Posterior vena cava (tissue), 2 donors: ENCODE results near the gene GATAD2A. TPM values are rescaled to one million over a fixed set of nuclear protein-coding genes. Genes with fewer than 3 reads are reported as not detected.

Experiments used
- DNase-seq: peaks from one replicate; pipeline ENCODE4 v3.0.0-alpha.2; 2020; ENCODE audit warnings: low spot score
- intact Hi-C, 2 donors: fragments of 100-400 bp; cut with DNase I; formaldehyde crosslinking; loops; one replicate each; pipeline versions ENCODE4 v1.14.1 to v1.14.2; 2022 to 2023
- total RNA-seq, 2 donors: library from RNA; stranded (reverse); fragmentation: NEBNext Ultra II Directional; extraction: Animal tissue kit (Norgen Biotek cat#: 25700); gene quantifications; one replicate each; pipeline ENCODE4 v1.2.1, GENCODE V29; 2021
- donor health status: DM: yes; HTN: yes; CAD: no.
- donor health status: DM: yes; HTN: yes; CAD: no.

Gene GATAD2A
- total RNA-seq, 2 donors from 2014 or later, result 54.3 to 70.9 TPM

DNA sequence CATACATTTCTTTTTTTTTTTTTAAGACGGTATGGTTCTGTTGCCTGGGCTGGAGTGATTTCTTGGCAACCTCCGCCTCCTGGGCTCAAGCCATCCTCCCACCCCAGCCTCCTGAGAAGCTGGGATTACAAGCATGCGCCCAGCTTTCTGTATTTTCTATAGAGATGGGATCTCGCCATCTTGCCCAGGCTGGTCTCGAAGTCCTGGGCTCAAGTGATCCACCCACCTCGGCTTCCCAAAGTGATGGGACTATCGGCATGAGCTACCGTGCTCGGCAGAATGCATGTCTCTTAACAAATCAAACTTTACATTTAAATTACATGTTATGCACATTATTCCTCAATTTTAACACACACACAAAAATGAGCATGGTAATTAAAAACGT is 111.8 kb downstream of the GATAD2A start:
- DNase-seq, result no peak
- intact Hi-C loops, result no loop called here

DNA sequence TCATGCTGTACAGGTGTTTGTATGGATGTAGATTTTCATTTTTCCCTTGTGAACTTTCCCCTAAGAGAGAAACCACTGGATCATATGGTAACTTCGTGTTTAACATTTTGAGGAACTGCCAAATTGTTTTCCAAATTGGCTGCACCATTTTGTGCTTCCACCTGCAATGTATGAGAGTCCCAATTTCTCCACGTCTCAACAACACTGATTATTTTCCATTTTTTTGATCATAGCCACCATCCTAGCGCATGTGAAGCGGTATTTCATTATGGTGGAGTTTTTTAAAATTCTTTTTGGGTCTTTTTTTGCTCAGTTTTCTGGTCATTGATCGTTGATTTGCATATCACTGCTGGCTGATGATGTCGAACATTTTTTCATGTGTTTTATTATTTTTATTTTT is 115.5 kb downstream of the GATAD2A start:
- no peak for DNase-seq
- intact Hi-C loops, result no loop called here

DNA sequence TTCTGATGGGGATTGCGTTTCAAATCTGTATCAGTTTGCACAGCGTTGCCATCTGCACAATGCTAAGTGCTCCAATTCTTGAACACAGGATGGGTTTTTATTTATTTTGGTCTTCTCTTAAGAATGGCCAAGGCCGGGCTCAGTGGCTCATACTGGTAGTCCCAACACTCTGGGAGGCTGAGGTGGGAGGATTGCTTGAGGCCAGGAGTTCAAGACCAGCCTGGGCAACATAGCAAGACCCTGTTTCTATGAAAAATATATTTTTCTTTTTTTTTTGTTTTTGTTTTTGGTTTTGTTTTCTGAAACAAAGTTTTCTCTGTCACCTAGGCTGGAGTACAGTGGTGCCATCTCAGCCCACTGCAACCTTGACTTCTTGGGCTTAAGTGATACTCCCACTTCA is 117.7 kb downstream of the GATAD2A start:
- intact Hi-C loops, result no loop called here
- DNase-seq, result no peak

DNA sequence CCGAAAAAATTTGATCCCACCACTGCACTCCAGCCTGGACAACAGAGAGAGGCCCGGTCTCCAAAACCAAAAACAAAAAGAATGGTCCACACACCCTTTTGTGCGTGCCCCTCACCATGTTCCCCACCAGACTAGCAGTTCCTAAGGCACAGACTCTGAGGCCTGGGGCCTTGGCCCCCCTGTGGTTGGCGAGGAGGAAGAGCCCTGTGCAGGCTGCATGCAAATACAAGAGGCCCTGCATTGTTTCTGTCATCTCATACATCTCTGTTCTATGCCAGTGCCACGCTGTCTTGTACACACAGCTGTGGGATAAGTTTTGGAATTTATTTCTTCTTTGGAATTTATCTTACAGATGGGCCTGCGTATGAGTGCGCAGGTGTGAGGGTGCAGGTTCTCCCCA is 118.6 kb downstream of the GATAD2A start:
- DNase-seq, result no peak
- intact Hi-C loops, result no loop called here

DNA sequence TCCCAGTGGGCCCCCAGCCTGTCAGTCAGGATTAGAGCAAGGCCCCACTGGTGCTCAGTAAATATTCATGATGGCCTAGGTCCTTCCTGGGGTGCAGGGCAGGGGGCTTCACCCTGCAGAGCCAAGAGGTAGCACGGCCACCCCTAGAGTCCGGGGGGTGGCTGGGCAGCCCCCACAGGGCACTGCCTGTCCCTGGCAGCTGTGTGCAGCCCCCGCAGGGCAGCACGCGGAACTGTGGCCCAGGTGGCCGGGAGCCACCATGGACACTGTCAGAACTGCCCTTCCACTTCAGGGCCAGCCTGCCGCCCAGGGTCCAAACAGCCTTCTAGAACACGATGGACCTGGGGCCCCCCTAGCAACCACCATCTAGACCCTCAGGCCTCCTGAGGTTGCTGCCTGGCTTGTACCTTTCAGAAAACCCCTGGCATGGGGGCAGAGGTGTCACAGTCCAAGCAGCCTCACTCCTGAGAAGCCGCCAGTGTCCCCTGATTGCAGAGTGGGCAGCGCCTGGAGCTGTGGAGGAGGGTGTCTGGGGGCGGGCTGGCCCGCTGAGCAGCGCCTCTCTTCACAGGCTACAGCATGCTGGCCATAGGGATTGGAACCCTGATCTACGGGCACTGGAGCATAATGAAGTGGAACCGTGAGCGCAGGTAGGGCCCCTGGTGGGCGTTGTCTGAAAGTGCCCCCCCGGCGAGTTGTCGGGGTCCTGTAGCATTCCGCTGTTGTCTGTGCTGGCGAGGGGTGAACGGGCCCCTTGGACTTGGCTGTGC is 120.3 kb downstream of the GATAD2A start:
- intact Hi-C loops, result no loop called here
- no peak for DNase-seq

DNA sequence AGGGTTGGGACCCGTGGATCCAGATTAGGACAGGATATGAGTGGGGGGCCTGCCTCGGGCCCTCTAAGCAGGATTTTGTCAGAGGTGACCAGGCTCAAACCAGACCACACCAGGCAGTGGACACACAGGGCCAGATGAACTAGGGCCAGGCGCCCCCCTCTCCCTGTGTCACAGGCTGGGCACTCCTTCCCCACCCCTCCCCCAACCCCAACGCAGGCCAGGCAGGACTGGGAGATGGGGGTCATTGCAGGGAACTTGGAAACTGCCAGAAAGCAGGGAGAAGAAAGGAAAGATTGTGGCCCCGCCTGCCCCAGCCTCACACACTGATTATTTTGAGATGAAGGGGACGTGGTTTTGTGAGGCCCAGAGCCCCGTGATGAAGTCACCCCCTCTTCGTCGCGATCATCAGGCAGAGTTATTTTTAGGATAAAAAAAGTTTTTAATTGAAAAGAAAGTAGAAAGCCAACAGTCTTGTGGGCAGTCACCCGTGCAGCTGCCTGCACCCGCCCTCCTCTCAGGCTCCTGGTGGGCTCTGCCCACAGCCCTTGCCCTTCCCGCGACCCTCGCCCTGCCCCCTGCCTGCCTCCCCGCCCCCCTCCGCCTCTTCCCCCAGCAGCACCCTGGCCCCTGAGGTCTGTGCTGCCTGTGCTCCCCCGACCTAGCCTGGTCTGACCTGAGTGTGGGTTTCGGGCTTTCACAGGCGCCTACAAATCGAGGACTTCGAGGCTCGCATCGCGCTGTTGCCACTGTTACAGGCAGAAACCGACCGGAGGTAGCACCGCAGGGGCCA is 121.3 kb downstream of the GATAD2A start:
- intact Hi-C loops, result no loop called here
- DNase-seq, result no peak

DNA sequence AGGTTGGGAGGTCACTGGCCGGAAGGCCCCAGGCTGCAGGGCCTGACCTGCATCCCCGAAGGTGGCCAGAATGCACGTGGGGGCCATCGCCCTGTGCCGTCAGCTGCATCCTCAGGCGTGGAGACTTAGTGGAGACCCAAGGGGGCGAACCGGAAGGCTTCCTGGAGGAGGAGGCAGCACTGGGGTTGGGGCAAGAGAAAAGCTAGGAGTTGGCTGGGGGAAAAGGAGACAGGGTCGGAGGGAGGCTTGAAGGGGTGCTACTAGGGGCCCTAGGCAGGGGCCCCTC is 121.8 kb downstream of the GATAD2A start:
- intact Hi-C loops, result no loop called here
- DNase-seq, result no peak

DNA sequence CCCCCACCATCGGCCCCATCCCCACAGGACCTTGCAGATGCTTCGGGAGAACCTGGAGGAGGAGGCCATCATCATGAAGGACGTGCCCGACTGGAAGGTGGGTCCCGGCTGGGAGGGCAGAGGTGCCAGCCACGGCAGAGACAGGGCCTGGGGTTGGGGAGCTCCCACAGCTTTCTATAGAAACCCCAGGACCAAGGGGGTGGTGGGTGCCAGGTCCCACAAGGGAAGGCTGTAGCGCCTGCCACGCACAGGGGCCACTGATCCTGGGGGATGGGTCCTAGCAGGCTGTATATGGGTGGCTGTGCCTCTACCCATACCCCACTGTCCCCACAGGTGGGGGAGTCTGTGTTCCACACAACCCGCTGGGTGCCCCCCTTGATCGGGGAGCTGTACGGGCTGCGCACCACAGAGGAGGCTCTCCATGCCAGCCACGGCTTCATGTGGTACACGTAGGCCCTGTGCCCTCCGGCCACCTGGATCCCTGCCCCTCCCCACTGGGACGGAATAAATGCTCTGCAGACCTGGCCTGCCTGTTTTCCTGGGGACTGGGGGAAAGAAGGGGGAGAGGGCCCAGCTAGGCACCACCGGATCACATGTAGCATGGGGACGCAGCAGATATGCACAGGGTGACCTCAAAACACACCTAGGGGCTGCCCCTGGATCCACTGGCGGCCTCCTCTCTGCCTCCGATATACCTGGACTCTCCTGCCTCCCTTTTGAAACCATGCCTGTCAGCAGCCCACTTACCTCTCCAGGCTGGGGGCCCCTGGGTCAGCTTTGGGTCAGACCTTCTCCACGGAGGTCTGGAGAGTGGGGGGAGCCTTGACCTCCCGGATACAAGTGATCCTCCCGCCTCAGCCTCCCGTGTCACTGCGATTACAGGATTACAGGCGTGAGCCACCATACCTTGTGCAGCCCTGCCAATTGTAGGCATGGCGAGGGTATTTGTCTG is 122.5 kb downstream of the GATAD2A start:
- peak; percentile 71 for DNase-seq
- intact Hi-C loops, result no loop called here

DNA sequence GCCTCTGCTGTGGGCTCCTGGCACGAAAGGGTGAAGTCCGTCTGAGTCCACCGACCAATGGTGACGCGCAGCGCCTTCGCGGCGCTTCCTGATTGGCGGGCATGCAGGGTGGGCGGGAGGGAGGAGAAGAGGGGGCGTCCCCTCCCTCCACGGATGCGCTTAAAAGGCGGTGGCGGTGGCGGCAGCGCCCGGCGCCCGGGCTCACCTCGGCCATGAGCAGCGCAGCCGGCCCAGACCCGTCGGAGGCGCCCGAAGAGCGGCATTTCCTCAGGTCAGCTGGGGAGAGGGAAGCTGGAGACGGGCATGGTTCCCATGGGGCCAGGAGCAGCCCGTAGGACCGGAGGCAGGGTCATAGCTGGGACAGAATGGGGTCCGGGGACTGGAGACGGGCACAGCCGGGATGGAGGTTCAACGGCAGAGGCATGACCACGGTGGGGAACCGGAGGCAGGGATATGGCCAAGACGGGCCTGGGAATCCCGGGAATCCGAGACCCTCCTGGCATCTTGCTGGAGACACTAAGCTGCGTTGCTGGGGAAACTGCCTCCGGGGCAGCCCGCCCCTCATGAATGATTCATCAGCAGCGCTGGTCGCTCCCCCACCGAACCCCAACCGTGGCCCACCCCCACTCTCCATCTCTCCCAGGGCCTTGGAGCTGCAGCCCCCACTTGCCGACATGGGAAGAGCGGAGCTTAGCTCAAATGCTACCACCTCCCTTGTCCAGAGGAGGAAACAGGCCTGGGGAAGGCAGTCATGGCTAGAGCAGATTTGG is 123.4 kb downstream of the GATAD2A start, which contains the start of gene YJEFN3:
Gene YJEFN3 (plus strand): TSS at position 191 of the 770 bp plus-strand sequence. CDS start 22 bp downstream, at position 213.
- DNase-seq, result peak; percentile 79
- intact Hi-C loops, result no loop called here

DNA sequence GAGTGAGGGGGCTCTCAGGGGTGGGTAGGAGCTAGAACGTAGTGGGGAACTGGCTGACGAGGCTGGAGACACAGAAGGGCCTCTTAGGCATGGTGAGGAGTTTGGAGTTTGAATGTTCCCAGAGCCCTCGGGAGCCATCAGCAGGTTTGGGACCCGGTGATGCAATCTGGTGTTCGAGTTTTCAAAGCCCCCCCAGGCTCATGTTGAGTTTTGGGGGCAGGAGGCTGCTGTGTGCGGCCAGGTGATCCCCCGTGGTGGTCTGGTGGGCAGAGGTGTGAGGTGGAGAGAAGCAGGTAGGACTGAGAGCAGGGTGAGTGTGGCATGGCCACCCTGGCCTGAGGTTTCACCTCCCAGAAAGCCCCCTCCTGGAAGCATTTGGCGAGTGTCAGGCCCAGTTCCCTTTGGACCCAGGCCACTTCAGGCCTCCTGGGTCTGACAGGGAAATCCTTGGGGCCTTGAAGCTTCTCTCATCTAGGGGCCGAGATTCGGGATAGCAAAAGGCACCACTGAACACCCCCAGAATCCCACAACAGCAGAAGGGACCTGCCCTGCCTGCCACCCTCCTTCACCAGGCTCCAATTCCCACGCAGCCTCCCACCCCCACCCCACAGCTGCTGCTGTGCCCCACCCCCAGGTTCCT is 124.4 kb downstream of the GATAD2A start:
- intact Hi-C loops, result loop anchor here in 1 of 2 donors (5.0 kb wide), 1 partner anchor 112 kb away; the partner anchor contains the start of gene GMIP

DNA sequence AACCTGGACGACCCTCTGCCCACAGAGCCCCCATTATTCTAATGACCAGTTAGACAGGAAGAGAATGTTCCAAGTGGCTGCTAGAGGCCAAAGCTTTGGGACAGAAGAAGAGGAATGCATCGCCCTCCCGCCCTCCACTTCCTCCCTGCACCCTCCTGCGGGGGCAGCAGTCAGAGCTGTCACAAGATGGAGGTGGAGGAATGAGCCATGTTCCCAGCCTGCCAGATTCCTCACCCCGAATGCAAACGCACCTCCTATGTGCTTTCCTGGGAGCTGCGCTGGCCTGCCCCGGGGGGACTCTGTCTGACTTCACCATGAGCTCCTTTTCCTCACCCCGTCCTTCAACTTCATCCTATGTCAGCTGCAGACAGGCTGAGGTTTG is 124.9 kb downstream of the GATAD2A start:
- intact Hi-C loops, result loop anchor here in 1 of 2 donors (5.0 kb wide), 1 partner anchor 112 kb away; the partner anchor contains the start of gene GMIP
- no peak for DNase-seq

More for the DNA sequence above, 124.4 kb downstream of the GATAD2A start:
- DNase-seq, result peak; percentile 76

DNA sequence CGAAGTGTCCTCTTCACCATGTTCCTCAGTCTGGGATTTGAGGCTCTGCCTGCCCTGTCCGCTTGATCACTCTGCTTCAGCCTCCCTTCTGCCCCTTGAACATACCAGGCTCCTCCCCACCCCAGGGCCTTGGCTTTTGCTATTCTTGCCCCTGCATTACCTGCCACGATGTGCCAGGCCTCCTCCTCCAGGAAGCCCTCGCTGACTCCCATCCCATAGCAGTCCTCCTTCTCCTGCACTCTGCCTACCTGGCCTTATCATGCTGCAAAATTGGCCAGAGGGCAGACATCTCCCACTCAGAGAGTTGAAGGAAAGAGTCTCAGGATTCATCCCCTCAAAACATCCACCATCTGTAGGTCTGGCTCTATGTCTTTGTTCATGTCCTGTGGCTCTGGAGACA is 125.4 kb downstream of the GATAD2A start:
- intact Hi-C loops, result loop anchor here in 1 of 2 donors (5.0 kb wide), 1 partner anchor 111 kb away; the partner anchor contains the start of gene GMIP

DNA sequence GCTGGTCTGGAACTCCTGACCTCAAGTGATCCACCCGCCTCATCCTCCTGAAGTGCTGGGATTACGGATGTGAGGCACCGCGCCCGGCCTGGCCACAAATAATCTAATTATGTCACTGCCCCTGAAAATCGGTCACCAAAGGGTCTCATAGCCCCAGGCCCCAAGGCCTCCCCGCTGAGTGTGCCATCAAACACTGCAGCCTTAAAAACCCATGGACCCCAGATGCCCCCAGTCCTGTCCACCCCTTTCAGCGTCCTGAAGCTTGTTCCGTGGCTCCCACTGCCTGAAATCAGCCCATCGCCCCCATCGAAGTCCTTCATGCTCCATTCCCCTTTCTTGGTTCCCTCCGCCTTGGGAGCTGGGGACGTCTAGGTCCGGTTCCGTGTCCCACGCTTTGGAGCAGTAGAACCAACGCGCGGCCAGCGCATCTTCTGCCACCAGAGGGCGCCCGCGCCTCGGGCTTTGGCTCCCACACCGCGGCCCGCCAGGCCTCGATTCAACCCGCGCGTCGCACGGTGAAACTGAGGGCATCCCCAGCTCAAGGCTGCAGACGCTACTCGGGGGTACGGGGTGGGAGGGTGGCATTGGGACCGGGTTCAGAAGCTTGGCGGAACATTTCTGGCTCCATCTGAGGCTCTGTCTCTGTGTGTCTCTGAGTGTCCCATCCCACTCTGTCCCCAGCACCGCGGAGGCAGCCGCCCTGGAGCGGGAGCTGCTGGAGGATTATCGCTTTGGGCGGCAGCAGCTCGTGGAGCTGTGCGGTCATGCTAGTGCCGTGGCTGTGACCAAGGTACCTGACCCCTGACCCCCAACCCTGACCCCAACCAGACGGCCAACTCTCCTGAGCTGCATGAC is 126.7 kb downstream of the GATAD2A start:
- peak; percentile 95 for DNase-seq
- intact Hi-C loops, result loop anchor here (2.0 to 5.0 kb wide), 3 partner anchors 110 to 427 kb away; partner anchors contain the start of gene GMIP (in 2 of the 2)

More for the DNA sequence above, 125.4 kb downstream of the GATAD2A start:
- no peak for DNase-seq

DNA sequence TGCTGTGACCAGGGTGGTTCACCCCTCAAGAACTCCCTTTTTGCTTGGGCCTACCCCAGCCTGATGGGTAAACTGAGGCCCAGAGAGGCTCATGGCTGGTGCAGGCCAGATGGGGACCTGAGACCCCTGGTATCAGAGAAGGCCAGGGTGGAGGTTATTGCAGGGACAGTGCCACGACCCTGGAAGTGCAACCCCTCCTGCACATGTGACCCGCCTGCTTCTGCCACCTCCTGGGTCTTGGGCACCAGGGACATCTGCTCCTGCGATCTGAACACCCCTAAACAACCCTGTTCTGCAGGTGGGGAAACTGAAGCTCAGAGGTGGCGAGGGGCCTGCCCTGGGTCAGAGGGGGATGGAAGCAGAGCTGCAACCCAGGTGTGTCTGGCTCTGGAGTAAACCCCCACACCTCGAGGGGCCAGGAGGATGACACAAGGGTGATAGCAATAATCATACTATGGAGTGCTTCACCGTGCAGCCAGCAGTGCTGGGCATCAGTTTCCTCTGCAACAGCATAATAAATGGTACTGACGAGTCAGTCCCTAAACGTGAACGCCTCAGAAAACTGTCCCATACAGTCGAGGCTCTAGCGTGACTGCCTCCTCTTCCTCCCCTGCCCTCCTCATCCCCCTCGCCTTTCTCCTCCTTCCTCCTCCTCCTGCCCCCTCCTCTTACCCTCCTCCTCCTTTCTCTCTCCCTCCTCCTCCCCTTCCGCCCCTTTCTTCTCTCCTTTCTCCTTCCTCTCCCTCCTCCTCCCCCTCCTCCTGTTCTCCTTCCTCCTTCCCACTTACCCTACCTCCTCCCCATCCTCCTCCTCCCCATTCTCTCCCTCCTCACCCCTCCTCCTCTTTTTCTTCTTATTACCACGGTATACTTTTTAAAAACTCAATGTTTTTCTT is 127.6 kb downstream of the GATAD2A start:
- intact Hi-C loops, result loop anchor here (2.0 to 5.0 kb wide), 3 partner anchors 109 to 426 kb away; partner anchors contain the start of gene GMIP (in 2 of the 2)
- no peak for DNase-seq

DNA sequence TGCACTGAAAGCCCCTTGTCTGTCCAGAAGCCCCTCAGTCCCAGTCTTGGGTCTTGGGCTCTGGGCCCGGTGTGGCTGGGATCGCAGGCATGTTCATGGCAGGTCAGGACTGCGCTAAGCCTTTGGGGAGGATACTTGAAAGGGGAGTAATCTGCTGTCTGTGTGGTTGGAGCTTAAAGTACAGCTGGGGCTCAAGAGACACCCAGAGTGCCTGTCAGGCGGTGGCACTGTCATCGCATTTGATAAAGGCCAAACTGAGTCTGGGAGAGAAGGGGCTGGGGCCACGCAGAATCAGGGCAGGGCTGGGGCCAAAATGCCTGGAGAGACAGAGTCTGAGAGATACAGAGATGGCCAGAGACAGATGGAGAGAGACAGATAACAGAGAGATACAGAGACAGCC is 128.4 kb downstream of the GATAD2A start:
- intact Hi-C loops, result loop anchor here (2.0 to 5.0 kb wide), 3 partner anchors 108 to 425 kb away; partner anchors contain the start of gene GMIP (in 2 of the 2)
- DNase-seq, result no peak
